Measurements from ENCODE around the gene NMS.

The NMS gene

DNA sequence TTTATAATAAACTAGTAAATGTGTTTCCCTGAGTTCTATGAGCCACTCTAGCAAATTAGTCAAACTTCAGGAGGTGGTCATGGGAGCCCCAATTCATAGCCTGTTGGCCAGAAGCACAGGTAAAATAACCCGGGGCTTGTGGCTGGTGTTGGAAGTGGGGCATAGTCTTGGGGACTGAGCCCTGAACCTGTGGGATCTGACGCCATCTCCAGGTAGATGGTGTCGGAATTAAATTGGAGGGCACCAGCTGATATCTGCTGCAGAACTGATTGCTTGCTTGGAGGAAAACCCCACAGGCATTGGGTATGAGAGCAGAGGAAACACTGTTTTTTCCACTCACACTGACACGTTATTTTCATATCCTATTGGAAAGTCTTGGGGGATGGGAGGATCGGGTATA is 14.1 kb downstream of the NMS start:
- no peak for DNase-seq (ENCODE audit: low read depth in 2 of 2, low spot score in 1 of 2)

DNA sequence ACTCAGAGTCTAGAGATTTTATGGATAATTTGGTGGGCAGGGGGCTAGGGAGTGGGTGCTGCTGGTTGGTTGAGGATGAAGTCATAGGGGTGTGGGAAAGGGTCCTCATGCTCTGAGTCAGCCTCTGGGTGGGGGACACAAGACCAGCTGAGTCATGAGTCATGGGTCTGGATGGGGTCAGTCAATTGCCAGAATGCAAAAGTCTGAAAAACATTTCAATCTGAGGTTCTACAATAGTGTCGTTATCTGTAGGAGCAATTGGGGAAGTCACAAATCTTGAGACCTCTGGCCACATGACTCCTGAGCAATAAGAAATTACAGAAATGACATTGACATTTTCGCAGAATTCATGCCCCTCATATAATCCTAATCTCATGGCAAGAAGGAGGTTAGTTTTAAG is 15.1 kb downstream of the NMS start:
- no peak for DNase-seq (ENCODE audit: low read depth in 2 of 2, low spot score in 1 of 2)

DNA sequence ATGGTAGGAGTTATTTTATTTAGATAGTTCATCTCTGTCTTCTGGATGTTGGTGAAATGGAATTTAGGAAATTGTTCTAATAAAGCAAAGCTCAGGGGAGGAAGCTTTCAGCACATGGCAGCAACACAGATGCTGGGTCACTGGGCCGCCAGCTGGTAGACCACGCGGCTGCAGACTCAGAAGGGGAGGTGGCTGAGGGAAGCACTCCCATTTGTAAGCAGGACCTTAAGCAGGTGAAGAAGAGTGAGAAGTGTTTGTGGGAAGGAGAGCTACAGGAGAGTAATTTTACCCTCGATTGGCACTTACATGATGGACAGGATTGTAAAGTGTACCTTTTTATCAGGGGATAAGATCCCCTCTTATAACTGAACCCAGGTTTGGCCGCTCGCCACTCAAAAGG is 24.4 kb downstream of the NMS start:
- no peak for DNase-seq (ENCODE audit: low read depth in 2 of 2, low spot score in 1 of 2)

DNA sequence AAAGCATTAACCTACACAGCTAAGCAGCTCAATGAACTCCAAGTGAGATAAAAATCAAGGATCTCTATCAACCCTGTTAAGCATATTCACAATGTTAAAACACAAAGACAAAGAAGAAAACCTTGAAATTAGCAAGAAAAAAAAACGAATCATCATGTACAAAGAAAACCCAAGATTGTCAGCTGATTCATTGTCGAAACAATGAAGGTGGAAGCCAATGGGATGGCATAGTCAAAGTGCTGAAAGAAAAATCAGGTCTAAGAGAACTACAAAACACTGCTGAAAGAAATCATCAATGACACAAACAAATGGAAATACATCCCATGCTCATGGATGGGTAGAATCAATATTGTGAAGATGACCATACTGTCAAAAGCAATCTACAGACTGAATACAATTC is 32.5 kb downstream of the NMS start:
- DNase-seq (ENCODE audit: low read depth in 2 of 2, low spot score in 1 of 2): no peak

DNA sequence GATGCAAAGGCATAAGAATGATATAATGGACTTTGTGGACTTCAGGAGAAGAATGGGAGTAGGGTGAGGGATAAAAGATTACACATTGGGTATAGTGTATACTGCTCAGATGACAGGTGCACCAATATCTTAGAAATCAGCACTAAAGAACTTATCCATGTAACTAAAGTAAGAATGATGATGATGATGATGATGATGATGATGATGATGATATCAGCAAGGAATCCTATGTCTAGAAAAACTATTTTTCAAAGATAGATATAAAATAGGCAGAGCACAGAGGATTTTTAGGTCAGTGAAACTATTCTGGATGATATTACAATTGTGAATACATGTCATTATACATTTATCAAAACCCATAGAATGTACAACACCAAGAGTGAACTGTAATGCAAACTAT is 34.3 kb downstream of the NMS start:
- no peak for DNase-seq (ENCODE audit: low read depth in 2 of 2, low spot score in 1 of 2)

DNA sequence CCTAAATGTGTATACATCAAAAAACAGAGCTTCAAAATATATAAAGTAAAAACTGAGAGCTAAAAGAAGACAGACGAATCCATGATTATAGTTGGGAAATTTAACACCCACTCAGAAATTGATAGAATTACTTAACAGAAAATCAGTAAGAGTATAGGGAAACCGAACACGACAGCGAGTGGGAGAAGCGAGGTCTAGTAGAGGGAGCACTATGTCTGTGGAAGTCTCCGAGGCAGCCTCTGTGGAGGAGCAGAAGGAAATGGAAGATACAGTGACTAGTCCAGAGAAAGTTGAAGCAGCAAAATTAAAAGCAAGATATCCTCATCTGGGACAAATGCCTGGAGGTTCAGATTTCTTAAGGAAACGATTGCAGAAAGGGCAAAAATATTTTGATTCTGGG is 38.8 kb downstream of the NMS start:
- no peak for DNase-seq (ENCODE audit: low read depth in 2 of 2, low spot score in 1 of 2)

DNA sequence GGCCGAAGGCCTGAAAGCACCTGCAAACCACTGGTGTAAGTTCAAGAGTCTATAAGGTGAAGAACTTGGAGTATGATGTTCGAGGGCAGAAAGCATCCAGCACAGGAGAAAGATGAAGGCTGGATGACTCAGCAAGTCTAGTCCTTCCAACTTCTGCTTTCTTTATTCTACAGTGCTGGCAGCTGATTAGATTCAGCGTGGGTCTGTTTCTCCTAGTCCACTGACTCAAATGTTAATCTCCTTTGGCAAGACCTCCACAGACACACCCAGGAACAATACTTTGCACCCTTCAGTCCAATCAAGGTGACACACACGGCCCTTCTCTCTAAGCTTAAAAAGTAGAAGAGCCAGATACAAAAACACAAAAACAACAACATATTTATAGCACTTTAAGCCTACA is 43.4 kb downstream of the NMS start:
- no peak for DNase-seq (ENCODE audit: low read depth in 2 of 2, low spot score in 1 of 2)

DNA sequence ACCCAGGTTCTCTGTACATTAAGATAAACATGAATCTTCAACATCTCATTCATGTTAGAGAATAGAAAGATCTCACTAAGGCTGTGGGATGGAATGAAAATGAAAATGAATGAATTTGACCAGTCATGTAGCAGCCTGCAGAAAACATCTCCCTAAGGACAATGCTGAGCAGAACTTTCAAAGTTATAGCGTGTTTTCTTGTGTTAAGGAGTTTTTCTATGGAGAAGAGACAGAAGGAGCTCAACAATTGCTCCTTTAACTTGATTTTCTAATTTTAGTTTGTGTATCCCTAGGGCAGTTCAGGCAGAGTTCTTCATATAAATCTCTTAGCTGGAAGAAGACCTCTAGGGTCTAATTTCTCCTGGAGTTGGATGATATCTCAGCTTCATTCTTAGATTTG is 47.3 kb downstream of the NMS start:
- DNase-seq (ENCODE audit: low read depth in 2 of 2, low spot score in 1 of 2): no peak

DNA sequence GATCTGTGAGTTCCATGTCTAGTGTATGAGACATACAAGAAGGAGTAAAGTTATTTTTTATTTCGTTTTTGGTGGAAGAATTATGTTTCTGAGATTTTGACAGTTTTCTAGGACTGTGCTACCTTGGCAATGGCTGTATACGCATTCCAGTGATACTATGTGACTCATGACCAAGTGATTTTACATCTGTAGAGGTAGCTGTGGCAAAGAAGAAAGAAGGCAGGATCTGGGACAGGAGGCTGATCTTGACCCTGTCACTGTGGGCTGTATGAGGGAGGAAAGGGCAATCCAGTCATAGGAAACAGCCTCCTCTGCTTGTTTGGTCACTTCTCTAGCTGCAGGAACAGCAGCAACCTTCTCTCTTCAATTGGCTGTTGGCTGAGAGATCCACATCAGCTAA is 48.5 kb downstream of the NMS start:
- DNase-seq (ENCODE audit: low read depth in 2 of 2, low spot score in 1 of 2): no peak

DNA sequence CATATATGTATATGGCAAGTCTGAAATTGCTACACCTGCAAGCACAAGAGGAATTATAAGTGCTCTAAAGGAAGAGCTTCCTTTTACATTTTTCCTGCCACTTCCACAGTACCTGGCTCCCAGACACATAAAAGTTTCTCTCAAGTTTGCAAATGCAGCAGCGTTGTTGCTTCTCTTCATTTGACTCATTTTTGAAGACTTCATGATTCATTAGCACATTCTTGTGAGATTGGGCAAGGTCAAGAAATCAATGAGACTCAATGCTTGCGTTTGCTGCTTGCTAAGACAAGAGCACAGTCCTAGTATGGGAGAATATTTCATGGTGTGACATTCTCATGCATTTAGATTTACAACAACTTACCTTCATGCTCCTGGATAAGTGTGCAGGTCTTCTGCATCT is 49.9 kb downstream of the NMS start:
- no peak for DNase-seq (ENCODE audit: low read depth in 2 of 2, low spot score in 1 of 2)

DNA sequence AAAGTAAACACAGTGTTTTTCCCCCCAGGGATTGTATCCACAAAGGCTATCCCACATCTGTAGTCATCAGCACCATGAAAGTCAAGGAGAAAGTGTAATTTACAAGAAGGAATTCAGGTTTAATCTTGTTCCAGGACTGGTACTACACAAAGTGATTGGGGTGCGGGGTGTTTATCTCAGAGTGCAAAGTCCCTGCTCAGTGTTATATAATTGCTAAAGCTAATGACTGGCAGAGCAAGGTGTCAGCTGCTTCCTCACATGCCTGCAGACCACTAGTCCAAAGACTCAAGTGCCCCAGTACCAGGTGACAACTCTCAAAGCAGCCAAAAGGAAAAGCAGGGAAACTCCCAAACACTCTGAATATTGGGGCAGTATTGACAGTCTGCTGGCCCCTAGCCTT is 52.1 kb downstream of the NMS start:
- no peak for DNase-seq (ENCODE audit: low read depth in 2 of 2, low spot score in 1 of 2)

DNA sequence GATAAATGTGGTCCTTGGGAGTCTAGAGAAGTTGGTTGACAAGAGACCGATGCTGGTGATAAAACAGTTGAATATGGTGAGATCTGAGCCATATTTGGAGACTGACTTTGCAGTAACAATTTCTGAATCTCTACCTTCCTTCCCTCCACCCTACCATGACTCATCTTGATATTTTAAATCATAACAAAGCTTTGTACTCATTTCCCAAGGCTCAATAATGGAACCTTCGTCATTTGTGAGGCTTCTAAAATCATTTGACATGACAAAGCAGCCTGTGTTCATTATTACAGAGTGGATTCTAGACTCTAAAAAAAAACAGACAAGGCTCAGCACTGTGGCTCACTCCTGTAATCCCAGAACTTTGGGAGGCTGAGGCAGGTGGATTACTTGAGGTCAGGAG is 54.0 kb downstream of the NMS start:
- no peak for DNase-seq (ENCODE audit: low read depth in 2 of 2, low spot score in 1 of 2)

DNA sequence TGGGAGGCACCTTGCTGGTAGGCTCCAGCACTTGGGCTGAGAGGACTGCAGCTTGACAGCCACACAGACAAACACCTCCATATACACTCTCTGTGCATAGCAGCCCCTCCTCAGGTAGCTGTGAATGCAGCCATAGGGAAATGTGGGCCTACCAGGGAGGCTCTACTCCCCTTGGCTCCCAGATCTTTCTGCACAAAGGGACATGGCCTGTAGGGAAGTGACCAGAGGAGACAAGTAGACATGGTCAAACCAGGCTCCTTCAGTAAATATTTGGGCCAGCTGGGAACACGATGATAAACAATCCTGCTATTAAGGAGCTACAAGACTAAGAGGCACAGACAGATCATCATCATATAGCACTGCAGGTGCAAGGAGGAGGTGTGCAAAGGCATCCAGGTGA is 56.6 kb downstream of the NMS start:
- no peak for DNase-seq (ENCODE audit: low read depth in 2 of 2, low spot score in 1 of 2)

DNA sequence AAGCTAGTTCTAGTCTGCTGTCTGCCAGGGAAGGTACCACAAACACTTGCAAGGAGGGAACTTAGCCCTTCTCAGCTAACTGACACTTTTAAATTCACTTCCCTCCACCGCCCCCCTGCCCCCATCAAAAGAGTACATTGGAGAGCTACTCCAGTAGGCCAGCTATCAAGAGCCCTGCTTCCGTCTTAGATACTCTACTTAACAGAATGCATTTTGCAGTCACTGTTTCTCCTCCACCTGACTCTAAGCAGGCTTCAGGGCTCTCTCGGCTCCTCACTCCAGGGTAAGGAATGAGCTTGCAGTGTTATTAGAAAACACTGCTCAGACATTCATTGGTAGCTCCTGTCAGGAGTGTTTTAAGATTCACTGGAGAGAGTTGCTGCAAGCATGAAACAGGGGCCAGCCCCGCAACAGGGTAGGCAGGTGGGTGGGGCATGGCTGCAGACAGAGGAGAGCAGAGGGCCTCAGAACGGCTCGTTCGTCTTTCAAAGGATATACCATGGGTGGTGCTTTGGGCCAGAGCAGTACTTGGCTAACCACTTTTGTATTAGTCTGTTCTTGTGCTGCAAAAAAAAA is 57.2 kb downstream of the NMS start:
- no peak for DNase-seq (ENCODE audit: low read depth in 2 of 2, low spot score in 1 of 2)

DNA sequence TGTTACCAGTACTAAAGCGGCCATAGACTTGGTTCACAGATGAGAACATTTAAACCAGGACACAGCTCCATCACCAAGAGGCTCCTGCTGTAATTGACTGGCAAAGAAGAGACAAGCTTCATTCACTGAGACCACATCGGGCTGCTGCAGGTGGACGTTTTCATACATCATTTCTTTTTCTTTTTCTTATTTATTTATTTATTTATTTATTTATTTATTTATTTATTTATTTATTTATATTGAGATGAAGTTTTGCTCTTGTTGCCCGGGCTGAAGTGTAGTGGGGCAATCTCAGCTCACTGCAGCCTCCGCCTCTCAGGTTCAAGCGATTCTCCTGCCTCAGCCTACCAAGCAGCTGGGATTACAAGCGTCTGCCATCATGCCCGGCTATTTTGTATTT is 58.9 kb downstream of the NMS start:
- no peak for DNase-seq (ENCODE audit: low read depth in 2 of 2, low spot score in 1 of 2)

DNA sequence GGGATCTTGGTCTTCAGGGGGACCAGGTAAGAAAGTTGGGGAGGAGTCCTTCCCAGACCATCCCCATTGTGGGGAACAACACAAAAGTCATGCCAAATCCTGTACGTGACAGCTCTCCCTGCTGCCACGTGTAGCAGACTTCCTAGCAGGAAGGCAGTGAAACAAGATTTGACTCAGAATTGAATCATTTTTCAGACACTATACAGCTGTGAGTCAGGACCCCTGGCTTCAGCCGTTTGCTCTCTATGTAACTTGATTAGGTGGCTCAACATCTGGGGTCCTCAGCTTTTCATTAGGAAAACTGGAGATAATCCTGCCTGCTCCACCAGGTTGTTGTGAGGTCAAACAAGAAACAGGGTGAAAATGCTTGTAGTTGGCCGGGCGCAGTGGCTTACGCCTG is 59.6 kb downstream of the NMS start:
- DNase-seq (ENCODE audit: low read depth in 2 of 2, low spot score in 1 of 2): no peak

Data from stimulated activated CD8-positive, alpha-beta memory T cell treated with anti-CD3 and anti-CD28 coated beads, Interleukin-4, amount 100 ng/mL, for 1 hour (primary cell).